Lung (tissue), 12 donors: Measurements from ENCODE around the gene ADAMTS16. TPM values are rescaled to one million over a fixed set of nuclear protein-coding genes. Genes with fewer than 3 reads are reported as not detected.

Experiments
- ATAC-seq: fragments of 200-7000 bp; cut with Tn5 transposase; one replicate; pipeline ENCODE4 v1.9.1; 2020; ENCODE audit warnings: moderate number of reproducible peaks; ENCODE audit not compliant: insufficient read depth, low FRiP score
- DNase-seq, 3 donors: peaks; one replicate each; pipeline ENCODE4 v3.0.0-alpha.2; 2013 to 2017
- H3K27ac ChIP-seq, 2 donors: one replicate each; pipeline ENCODE4 v1.5.1; 2013; ENCODE audit warnings: mild to moderate bottlenecking in 2 of 2, moderate library complexity in 2 of 2, control low read depth in 1 of 2, inconsistent platforms in 1 of 2, low read depth in 1 of 2, low read length in 1 of 2
- H3K27me3 ChIP-seq, 3 donors: one replicate each; pipeline ENCODE4 v1.5.1; 2013; ENCODE audit warnings: low read length in 2 of 3; ENCODE audit not compliant: control insufficient read depth in 3 of 3, insufficient read depth in 3 of 3
- H3K36me3 ChIP-seq, 4 donors: one replicate each; pipeline ENCODE4 v1.5.1; 2013; ENCODE audit warnings: low read length in 4 of 4, mild to moderate bottlenecking in 1 of 4, moderate library complexity in 1 of 4; ENCODE audit not compliant: control insufficient read depth in 4 of 4, insufficient read depth in 4 of 4
- H3K4me1 ChIP-seq, 5 donors: one replicate each; pipeline ENCODE4 v1.5.1; 2013; ENCODE audit warnings: low read length in 5 of 5, mild to moderate bottlenecking in 2 of 5, moderate library complexity in 1 of 5; ENCODE audit not compliant: control insufficient read depth in 5 of 5, insufficient read depth in 5 of 5
- H3K4me3 ChIP-seq: one replicate; pipeline ENCODE4 v1.5.1; 2013; ENCODE audit warnings: mild to moderate bottlenecking, control low read depth, moderate library complexity
- H3K9ac ChIP-seq, 2 donors: one replicate each; pipeline ENCODE4 v1.5.1; 2013; ENCODE audit warnings: low read length in 2 of 2, control low read depth in 1 of 2; ENCODE audit not compliant: insufficient read depth in 1 of 2
- H3K9me3 ChIP-seq, 4 donors: one replicate each; pipeline ENCODE4 v1.5.1; 2013; ENCODE audit warnings: low read length in 3 of 4, mild to moderate bottlenecking in 1 of 4, moderate library complexity in 1 of 4; ENCODE audit not compliant: control insufficient read depth in 4 of 4, insufficient read depth in 3 of 4
- CTCF ChIP-seq: IDR thresholded peaks from 2 replicates; pipeline ENCODE4 v1.5.1; 2012; ENCODE audit warnings: mild to moderate bottlenecking; ENCODE audit errors: control extremely low read depth, extremely low read depth
- WGBS, 2 donors: extraction: QIAGEN DNeasy Blood & Tissue Kit; methylation state at CpG; one replicate each; pipeline ENCODE4 v1.1.7; 2013; 5-methylcytosine and 5-hydroxymethylcytosine counted together
- polyA plus RNA-seq, 2 donors: library from polyadenylated mRNA; stranded (reverse); fragments of 200-250 nt; gene quantifications; one replicate each; pipeline ENCODE4 v1.2.1, GENCODE V29; 2013
- total RNA-seq, 2 donors: library from RNA; depleted of rRNA in 1 of 2; stranded (reverse); fragments of >200 nt in 1 of 2; gene quantifications; one replicate each; pipeline ENCODE4 v1.2.1, GENCODE V29; 2014 to 2021
- donor health status: control.
- donor health status: control.
- donor health status: Bipolar disorder and iron deficiency.
- donor health status: healthy.
- donor health status: DM: yes; HTN: yes; CAD: no.

The ADAMTS16 gene
- total and polyA plus RNA-seq, 4 donors = 0.09 to 0.97 TPM; not detected in 2

GRCh38 chr5:5331848-5332247, 191.7 kb downstream of the ADAMTS16 start:
- H3K27ac ChIP-seq = no peak overlapping the region
- peaks cover 0 to 19% (median 8%) of the 10 kb centered on the region in 5 donors for H3K4me1 ChIP-seq
- no peak overlapping the region for H3K9ac ChIP-seq
- DNase-seq (no peak), ATAC-seq (no peak)
- no peak for TF ChIP-seq CTCF
- no peaks in the 10 kb centered on the region for H3K27me3 ChIP-seq
- H3K4me3 ChIP-seq = no peak overlapping the region
- no peaks in the 10 kb centered on the region for H3K36me3 ChIP-seq
- H3K9me3 ChIP-seq = no peaks in the 10 kb centered on the region
- 81 to 92% methylated on average over 6 of the region's 6 CpGs for WGBS, 2 donors

DNA sequence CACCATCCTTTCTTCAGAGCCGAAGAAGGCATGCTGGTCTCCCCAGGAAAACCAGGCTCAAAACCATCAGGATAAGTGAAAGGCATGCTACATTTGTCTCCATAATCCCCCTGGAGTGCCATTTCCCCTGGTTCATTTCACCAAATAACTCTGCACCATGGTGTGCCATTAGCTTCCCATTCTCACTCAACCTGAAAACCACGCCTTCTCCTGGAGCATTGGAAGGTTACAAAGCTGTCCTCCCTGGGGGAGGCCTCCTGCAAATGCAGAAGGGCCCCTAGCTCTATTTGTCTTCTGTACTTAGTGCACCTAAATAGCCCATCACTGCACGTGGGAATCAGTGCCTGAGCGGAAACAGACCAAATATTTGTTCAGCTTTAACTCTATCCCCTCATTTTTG, 192.2 kb downstream of the ADAMTS16 start:
- peaks cover 0 to 16% (median 8%) of the 10 kb centered on the region in 5 donors for H3K4me1 ChIP-seq
- TF ChIP-seq CTCF = no peak
- H3K27me3 ChIP-seq = no peaks in the 10 kb centered on the region
- H3K9me3 ChIP-seq = no peaks in the 10 kb centered on the region
- no peak overlapping the region for H3K4me3 ChIP-seq
- DNase-seq = no peak
- no peaks in the 10 kb centered on the region for H3K36me3 ChIP-seq
- H3K27ac ChIP-seq = no peak overlapping the region
- H3K9ac ChIP-seq = no peak overlapping the region
- WGBS, 2 donors = 77 to 82% methylated on average over 4 of the region's 4 CpGs
- no peak for ATAC-seq

GRCh38 chr5:5335107-5335506, 195.0 kb downstream of the ADAMTS16 start:
- no peak overlapping the region for H3K27ac ChIP-seq
- H3K9ac ChIP-seq = no peak overlapping the region
- H3K4me1 ChIP-seq = peaks cover 0 to 12% (median 10%) of the 10 kb centered on the region in 5 donors
- H3K4me3 ChIP-seq = no peak overlapping the region
- no peak for TF ChIP-seq CTCF
- no peaks in the 10 kb centered on the region for H3K27me3 ChIP-seq
- no peak for ATAC-seq
- no peaks in the 10 kb centered on the region for H3K9me3 ChIP-seq
- DNase-seq = no peak
- no peaks in the 10 kb centered on the region for H3K36me3 ChIP-seq

DNA sequence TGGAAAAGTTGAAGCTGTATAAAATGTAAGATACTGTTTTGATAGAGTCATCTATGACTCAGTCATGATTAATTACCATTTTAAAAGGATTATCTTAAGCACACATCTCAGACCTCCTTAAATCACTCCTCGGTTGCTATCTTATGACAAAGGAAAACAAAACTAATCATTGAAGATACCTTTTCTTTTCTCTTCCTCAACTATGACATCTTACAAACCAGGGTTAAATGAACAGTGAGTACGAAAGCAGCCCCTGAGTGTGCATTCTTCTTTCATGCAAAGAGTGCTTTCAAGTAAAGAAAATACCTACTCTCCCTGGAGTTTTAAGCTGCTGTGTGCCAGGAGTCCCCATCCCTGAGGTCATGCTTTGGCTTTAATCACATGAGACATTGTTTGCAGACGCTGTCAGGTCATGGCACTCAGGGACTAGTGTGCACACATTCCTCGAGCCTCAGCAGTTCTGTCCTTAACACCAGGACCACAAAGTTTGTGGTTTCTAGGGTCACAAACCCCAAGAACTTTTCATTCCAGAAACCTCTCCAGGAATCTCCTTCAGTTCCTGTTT, 195.7 kb downstream of the ADAMTS16 start:
- Histone ChIP-seq H3K36me3 (no peaks in the 10 kb centered on the region), H3K9me3 (no peaks in the 10 kb centered on the region), H3K27ac (no peak overlapping the region), H3K4me1 (peaks cover 0 to 12% (median 8%) of the 10 kb centered on the region in 5 donors), H3K9ac (no peak overlapping the region), H3K4me3 (no peak overlapping the region), H3K27me3 (no peaks in the 10 kb centered on the region)
- ATAC-seq = no peak
- DNase-seq = no peak
- 32 to 46% methylated on average over 4 of the region's 4 CpGs for WGBS, 2 donors
- TF ChIP-seq CTCF = no peak
